ENCODE data around the gene KIF1A. TPM values are rescaled to one million over a fixed set of nuclear protein-coding genes. Genes with fewer than 3 reads are reported as not detected.

The KIF1A gene
- total RNA-seq, 1 donor from 2014 or later = not detected

- Mint-ChIP-seq H3K4me3 (no peak overlapping the region), H3K36me3 (ENCODE audit: low read depth) (no peaks in the 10 kb centered on the region), H3K4me1 (no peaks in the 10 kb centered on the region), H3K27ac (no peak overlapping the region), H3K9me3 (no peaks in the 10 kb centered on the region), H3K27me3 (peaks cover 9% of the 10 kb centered on the region)
- DNase-seq (no peak), ATAC-seq (ENCODE audit: low read depth) (no peak)
- ChIA-PET CTCF (interaction anchor here (1.2 kb wide), 1 partner anchor 191 kb away, joined by 3 read pairs; no protein-coding TSS in a partner anchor), POLR2A (no interaction called here)
- TF ChIP-seq, protein P1, sequence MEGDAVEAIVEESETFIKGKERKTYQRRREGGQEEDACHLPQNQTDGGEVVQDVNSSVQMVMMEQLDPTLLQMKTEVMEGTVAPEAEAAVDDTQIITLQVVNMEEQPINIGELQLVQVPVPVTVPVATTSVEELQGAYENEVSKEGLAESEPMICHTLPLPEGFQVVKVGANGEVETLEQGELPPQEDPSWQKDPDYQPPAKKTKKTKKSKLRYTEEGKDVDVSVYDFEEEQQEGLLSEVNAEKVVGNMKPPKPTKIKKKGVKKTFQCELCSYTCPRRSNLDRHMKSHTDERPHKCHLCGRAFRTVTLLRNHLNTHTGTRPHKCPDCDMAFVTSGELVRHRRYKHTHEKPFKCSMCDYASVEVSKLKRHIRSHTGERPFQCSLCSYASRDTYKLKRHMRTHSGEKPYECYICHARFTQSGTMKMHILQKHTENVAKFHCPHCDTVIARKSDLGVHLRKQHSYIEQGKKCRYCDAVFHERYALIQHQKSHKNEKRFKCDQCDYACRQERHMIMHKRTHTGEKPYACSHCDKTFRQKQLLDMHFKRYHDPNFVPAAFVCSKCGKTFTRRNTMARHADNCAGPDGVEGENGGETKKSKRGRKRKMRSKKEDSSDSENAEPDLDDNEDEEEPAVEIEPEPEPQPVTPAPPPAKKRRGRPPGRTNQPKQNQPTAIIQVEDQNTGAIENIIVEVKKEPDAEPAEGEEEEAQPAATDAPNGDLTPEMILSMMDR (IDR thresholded peaks at IDR 0.05) = no peak
- intact Hi-C loops (cut with micrococcal nuclease) = no loop called here
Observed at GRCh38 chr2:240705204-240705791, 114.7 kb downstream of the KIF1A start.

DNA sequence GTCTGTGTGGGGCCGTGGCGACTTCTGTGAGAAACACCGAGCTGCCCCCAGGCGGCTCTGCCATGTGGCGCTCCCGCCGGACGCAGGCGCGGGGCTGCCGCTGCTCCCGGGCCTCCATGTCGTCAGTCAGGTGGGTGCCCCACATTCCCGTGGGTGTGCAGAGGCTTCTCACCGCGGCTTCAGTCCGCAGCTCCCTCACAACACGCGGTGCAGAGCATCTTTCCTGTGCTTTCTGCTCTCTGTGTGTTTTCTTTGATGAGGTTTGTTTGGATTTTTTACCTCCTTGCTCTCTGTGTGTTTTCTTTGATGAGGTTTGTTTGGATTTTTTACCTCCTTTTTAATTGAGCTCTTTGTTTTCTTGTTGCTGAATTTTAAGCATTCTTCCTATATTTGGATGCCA, 115.4 kb downstream of the KIF1A start:
- ATAC-seq (ENCODE audit: low read depth) (no peak), DNase-seq (no peak)
- TF ChIP-seq, protein P1 (IDR thresholded peaks at IDR 0.05) = no peak
- H3K4me3 Mint-ChIP-seq = no peak overlapping the region
- H3K9me3 Mint-ChIP-seq = no peaks in the 10 kb centered on the region
- no peak overlapping the region for H3K27ac Mint-ChIP-seq
- H3K27me3 Mint-ChIP-seq = peaks cover 9% of the 10 kb centered on the region
- H3K36me3 Mint-ChIP-seq (ENCODE audit: low read depth) = no peaks in the 10 kb centered on the region
- ChIA-PET CTCF (interaction anchor here (1.2 kb wide), 1 partner anchor 190 kb away, joined by 3 read pairs; no protein-coding TSS in a partner anchor), POLR2A (no interaction called here)
- intact Hi-C loops (cut with micrococcal nuclease) = no loop called here
- no peaks in the 10 kb centered on the region for H3K4me1 Mint-ChIP-seq

DNA sequence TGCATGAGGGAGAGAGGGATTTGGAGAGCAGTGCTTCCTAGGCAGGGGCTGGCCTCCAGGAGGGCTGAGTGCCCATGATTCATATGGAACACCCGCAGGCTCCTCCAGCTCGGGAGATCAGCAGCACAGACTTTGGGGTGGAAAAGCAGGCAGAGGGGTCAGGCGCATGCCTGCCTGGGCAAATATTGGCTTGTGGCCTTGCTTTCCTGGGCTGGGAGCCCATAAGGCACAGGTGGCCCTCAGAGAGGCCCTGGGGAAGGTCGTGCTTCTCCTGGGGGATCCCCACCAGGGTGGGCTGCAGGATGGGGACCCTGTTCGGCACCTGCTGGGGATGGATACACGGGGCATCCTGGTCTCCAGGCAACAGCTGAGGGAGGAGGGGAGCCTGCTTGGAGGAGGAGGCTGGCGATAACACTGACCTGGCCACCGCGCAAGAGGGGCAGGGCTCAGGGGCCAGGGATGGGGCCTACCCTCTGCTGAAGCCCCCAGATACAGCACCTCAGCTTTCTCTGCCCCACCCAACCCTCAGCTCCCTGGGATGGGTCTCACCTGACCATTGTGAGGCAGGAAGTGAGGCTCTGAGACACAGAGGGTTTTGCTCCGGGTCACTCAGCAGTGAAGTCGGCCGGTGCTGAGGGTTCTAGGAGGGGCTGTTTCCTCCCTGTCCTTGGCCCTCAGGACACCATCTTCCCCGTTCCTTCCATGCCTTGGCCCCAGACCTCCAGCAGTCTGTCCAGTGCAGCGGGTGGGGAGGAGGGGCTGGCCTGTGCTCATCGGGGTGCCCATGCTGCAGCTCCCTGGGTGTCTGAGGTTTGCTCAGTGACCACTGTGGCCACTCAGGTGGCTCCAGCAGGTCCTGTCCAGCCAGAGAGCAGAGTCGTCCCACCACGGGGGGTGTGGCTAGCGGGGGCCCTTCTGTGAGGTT, 116.3 kb downstream of the KIF1A start:
- DNase-seq (no peak), ATAC-seq (ENCODE audit: low read depth) (no peak)
- POLR2A ChIA-PET = no interaction called here
- Mint-ChIP-seq H3K4me1 (no peaks in the 10 kb centered on the region), H3K9me3 (no peaks in the 10 kb centered on the region), H3K36me3 (ENCODE audit: low read depth) (no peaks in the 10 kb centered on the region), H3K27me3 (peaks cover 6% of the 10 kb centered on the region), H3K27ac (no peak overlapping the region), H3K4me3 (no peak overlapping the region)
- intact Hi-C loops (cut with micrococcal nuclease) = no loop called here
- TF ChIP-seq, protein P1 (IDR thresholded peaks at IDR 0.05) = no peak
- CTCF ChIA-PET = no interaction called here

DNA sequence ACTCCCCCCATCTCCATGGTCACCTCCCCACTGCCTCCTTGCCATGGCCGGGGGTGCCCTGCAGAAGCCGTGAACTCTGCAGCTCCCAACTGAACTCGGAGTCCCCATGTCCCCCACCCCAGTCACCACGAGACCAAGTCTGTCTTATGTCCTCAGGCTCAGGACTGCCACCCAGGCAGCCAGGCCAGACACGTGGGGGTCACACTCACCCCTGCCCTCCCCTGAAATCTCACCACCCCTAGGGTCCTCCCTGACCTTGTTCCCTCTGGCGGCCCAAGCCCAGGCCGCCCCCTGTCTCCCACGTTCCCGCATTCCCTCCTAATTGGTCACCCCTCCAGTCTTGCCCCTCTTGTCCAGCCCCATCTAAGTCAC, 117.4 kb downstream of the KIF1A start:
- no peaks in the 10 kb centered on the region for H3K36me3 Mint-ChIP-seq (ENCODE audit: low read depth)

More for the DNA sequence above, 117.4 kb downstream of the KIF1A start:
- Mint-ChIP-seq H3K27ac (no peak overlapping the region), H3K4me3 (no peak overlapping the region), H3K4me1 (no peaks in the 10 kb centered on the region), H3K27me3 (peaks cover 4% of the 10 kb centered on the region), H3K9me3 (no peaks in the 10 kb centered on the region)
- DNase-seq (no peak), ATAC-seq (ENCODE audit: low read depth) (no peak)
- TF ChIP-seq, protein P1 (IDR thresholded peaks at IDR 0.05) = no peak
- CTCF ChIA-PET = no interaction called here
- POLR2A ChIA-PET = no interaction called here
- intact Hi-C loops (cut with micrococcal nuclease) = no loop called here
